Measurements from ENCODE around the gene ATP6V0C. TPM values are rescaled to one million over a fixed set of nuclear protein-coding genes. Genes with fewer than 3 reads are reported as not detected.

The ATP6V0C gene
- total RNA-seq, 2 donors from 2014 or later = 33.5 to 38.9 TPM

DNA sequence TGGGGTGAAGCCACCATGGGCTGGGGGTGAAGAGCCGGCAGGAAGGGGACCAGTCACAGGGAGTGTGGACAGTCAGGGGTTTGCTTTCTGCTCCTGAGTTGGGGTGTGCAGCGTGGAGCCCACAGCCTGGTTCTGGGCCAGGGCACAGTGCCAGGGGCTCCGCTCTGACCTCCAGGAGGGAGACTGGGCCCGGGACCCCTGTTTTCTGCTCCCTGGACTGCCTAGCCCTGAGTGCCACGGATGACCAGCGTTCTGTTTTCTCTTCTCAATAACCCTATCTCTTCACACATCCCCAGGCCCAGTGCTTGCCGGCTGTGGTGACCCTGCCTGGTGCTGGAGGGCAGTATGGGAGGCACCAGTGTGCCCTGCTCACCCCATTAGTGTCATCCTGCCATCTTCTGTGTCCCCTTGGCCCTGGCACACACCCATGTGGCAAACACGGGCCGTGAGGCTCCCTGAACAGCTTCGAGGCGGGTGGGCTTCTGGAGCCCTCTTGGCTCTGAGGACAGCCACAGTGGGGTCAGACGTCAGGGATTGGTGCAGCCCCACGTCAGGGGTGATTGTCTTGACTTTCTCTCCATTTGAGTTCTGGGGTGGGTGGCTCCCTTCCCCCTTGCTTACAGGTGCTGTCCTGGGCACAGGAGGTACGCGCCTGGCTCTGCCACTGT, 16.3 kb downstream of the ATP6V0C start:
- Histone ChIP-seq H3K27me3 (no peaks in the 10 kb centered on the region), H3K9me3 (no peaks in the 10 kb centered on the region), H3K4me1 (peaks cover 12% of the 10 kb centered on the region), H3K27ac (no peak overlapping the region), H3K36me3 (replicated peaks in 1 of 2; ENCODE audit: insufficient read depth in 1 of 2, low read depth in 2 of 2) (no peaks in the 10 kb centered on the region), H3K4me3 (no peak overlapping the region)
- 89 to 90% methylated on average over 12 to 14 of the region's 15 CpGs for WGBS, 2 donors
- ATAC-seq = no peak
- DNase-seq = peak in 1 of 4 donors; percentile 17
- TF ChIP-seq, protein P1, sequence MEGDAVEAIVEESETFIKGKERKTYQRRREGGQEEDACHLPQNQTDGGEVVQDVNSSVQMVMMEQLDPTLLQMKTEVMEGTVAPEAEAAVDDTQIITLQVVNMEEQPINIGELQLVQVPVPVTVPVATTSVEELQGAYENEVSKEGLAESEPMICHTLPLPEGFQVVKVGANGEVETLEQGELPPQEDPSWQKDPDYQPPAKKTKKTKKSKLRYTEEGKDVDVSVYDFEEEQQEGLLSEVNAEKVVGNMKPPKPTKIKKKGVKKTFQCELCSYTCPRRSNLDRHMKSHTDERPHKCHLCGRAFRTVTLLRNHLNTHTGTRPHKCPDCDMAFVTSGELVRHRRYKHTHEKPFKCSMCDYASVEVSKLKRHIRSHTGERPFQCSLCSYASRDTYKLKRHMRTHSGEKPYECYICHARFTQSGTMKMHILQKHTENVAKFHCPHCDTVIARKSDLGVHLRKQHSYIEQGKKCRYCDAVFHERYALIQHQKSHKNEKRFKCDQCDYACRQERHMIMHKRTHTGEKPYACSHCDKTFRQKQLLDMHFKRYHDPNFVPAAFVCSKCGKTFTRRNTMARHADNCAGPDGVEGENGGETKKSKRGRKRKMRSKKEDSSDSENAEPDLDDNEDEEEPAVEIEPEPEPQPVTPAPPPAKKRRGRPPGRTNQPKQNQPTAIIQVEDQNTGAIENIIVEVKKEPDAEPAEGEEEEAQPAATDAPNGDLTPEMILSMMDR (IDR thresholded peaks at IDR 0.05) = no peak
- TF ChIP-seq POLR2A (IDR thresholded peaks at IDR 0.05) = no peak
- intact Hi-C loops (cut with DNase I) = loop anchor here (10.0 kb wide), 1 partner anchor 65 kb away; no protein-coding TSS in a partner anchor

DNA sequence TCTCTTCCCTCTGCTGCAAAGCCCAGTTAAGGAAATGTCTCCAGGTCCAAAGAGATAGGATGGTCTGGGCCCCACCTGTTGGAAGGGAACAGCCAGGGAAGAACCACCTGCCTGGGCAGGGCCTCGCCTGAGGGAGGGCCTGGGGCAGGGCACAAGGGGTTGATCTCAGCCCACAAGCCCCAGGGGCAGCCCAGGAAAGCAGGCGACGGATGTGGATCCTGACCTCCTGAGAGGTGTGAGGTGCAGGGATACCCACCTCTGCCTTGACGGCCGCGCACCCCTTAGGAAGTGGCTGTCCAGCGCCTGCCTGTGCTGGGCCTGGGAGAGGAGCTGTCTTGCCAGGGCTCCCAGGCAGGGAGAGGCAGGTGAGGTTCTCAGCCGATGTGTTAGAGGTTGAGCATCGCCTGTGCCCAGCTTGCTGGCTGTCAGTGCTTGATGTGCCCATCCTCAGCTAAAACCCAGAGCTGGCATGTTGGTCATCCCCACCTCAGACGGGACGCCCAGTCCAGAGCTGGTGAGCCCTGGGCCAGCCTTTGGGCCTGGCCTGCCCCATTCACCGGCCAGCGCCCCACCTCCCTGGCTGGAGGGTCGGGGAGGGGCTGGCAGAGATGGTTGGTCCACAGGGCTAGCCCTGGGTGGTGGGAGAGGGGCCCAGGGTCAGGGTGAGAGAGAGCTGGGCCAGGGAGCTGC, 17.0 kb downstream of the ATP6V0C start:
- no peaks in the 10 kb centered on the region for H3K36me3 ChIP-seq (replicated peaks in 1 of 2; ENCODE audit: insufficient read depth in 1 of 2, low read depth in 2 of 2)

DNA sequence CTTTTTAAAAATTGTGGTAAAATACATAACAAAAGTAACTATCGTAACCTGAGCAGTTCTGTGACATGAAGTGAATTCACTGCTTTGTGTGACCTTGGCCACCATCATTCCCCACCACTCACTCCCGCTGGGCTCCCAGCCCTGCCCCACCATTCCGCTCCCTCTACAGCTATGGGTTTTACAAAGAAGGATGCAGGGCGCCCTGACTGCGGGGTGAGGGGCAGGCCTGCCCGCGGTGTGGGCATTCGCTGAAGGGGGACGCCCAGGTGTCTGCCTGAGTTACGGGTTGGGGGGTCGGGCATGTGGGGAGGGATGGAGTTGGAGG, 17.6 kb downstream of the ATP6V0C start, which contains the start of gene CEMP1:
TSS of gene CEMP1 (minus strand) at position 38 of the 325 bp plus-strand sequence. CDS start 335 bp downstream, outside the sequence.
- peak within 1 kb of the TSS; percentile 88 to 97 (median 94) for H3K27ac ChIP-seq
- no peak for TF ChIP-seq POLR2A (IDR thresholded peaks at IDR 0.05)
- TF ChIP-seq, protein P1 (IDR thresholded peaks at IDR 0.05) = no peak
- H3K4me1 ChIP-seq = peaks cover 16% of the 10 kb centered on the region
- no peaks in the 10 kb centered on the region for H3K27me3 ChIP-seq
- intact Hi-C loops (cut with DNase I) = loop anchor here (10.0 kb wide), 1 partner anchor 63 kb away; no protein-coding TSS in a partner anchor
- DNase-seq = no peak
- peak within 1 kb of the TSS; percentile 4 to 52 for H3K4me3 ChIP-seq
- WGBS, 2 donors = 14 to 18% methylated on average over 11 of the region's 11 CpGs
- ATAC-seq = peak; percentile 0
- no peaks in the 10 kb centered on the region for H3K36me3 ChIP-seq (replicated peaks in 1 of 2; ENCODE audit: insufficient read depth in 1 of 2, low read depth in 2 of 2)
- no peaks in the 10 kb centered on the region for H3K9me3 ChIP-seq

More for the DNA sequence above, 17.0 kb downstream of the ATP6V0C start:
- DNase-seq = peak in 1 of 4 donors; percentile 19
- Histone ChIP-seq H3K4me1 (peaks cover 12% of the 10 kb centered on the region), H3K9me3 (no peaks in the 10 kb centered on the region), H3K4me3 (no peak overlapping the region), H3K27me3 (no peaks in the 10 kb centered on the region), H3K27ac (peak overlapping the region in 3 of 4 donors; percentile 88 to 97 (median 94))
- intact Hi-C loops (cut with DNase I) = loop anchor here (10.0 kb wide), 1 partner anchor 64 kb away; no protein-coding TSS in a partner anchor
- 74 to 81% methylated on average over 3 to 14 of the region's 14 CpGs for WGBS, 2 donors
- TF ChIP-seq, protein P1 (IDR thresholded peaks at IDR 0.05) = no peak
- TF ChIP-seq POLR2A (IDR thresholded peaks at IDR 0.05) = no peak
- ATAC-seq = no peak

DNA sequence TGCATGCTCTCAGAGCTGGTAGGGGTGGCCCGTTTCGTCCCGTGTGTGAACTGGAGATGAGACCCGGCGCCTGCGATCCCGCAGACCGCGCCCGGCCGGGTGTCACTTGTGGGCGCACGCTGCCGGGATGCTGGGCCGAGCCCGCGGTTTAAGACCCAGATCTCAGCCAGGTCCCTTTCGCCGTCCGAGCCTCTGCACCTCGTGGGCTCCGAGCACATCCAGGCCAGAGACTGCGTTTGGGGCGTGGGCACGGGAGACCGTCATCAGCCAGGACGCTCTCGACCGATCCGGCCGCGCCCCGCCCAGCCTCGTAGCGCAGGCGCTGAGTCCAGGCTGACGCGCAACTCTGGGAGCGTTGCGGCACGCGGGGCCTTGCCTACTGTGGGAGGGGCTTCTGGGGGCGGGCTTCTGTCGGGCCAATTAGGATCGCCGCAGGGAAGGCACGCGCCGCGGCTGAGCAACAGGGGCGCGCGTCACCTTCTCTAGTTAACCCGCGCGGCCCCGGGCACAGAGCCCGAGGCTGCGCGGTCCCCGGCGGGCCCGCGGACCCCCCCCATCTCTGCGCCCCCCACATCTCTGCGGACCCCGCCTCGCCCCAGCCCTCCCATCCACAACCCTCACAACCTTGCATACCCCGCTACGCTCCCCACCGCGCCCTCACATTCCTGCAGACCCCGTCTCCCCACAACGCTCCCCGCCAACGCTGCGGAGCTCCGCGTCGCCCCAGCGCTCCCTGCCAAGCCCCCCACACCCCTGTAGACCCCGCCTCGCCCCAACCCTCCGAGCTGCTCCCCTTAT, 18.1 kb downstream of the ATP6V0C start:
- intact Hi-C loops (cut with DNase I) = loop anchor here (10.0 kb wide), 1 partner anchor 63 kb away; no protein-coding TSS in a partner anchor
- peak; percentile 99 for DNase-seq
- TF ChIP-seq, protein P1 (IDR thresholded peaks at IDR 0.05) = no peak
- peak; percentile 45 to 53 (median 47) for TF ChIP-seq POLR2A (IDR thresholded peaks at IDR 0.05)
- 0 to 1% methylated on average over 15 to 67 of the region's 84 CpGs for WGBS, 2 donors
- no peaks in the 10 kb centered on the region for H3K9me3 ChIP-seq
- no peaks in the 10 kb centered on the region for H3K36me3 ChIP-seq (replicated peaks in 1 of 2; ENCODE audit: insufficient read depth in 1 of 2, low read depth in 2 of 2)
- H3K27ac ChIP-seq = peak overlapping the region; percentile 88 to 97 (median 94)
- H3K27me3 ChIP-seq = no peaks in the 10 kb centered on the region
- peak overlapping the region; percentile 4 to 52 for H3K4me3 ChIP-seq
- ATAC-seq = peak; percentile 95
- H3K4me1 ChIP-seq = peaks cover 22% of the 10 kb centered on the region

All from body of pancreas (tissue), 4 donors.